ENCODE data around the gene TMEM18.

The TMEM18 gene

DNA sequence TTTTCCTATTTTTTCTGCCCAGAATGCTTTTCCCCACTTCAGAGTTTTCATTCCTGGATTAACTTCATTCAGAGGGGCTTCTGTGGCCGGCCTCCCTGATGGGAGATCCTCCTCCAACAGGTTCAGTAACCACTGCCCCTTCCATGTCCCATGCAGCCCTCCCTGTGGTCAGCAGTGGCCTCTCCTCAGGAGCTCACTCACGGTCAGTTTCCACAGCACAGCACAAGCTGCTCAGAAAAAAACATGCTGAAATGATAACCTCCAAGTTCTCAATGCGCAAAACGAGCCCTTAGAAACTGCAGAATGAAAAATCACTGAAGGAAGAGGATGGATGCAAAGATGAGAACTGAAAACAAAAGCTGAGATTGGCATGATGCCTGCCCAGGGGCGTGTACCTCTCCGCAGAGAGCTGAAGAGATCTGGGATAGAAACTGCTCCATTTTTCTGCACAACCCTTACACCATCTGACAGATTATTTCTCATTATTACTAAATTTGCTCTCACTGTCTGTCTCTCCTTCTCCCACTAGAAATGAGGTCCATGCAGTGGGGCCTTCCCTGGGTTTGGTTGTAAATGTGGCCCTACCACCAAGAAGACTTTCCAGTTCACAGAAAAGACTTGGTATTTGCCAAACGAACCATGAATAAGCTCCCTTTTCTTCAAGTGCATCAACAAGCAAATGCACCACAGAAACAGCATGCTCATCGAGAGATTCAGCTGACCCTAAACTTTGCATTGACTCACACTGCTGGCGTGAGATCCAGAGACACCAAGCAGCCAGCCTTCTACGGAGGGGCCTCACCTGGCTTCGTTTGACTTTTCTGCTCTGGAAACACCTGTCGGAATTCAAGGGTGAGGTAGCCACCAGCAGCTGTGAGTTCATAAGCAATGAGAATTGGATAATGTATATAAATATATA is 51.5 kb downstream of the TMEM18 start:
- no peaks in the 10 kb centered on the region for H3K4me1 Mint-ChIP-seq (ENCODE audit: low read depth)
- peaks cover 1% of the 10 kb centered on the region for H3K27me3 Mint-ChIP-seq
- H3K36me3 Mint-ChIP-seq (ENCODE audit: low read depth) = no peaks in the 10 kb centered on the region
- H3K27ac Mint-ChIP-seq = no peak overlapping the region
- H3K4me3 Mint-ChIP-seq = no peak overlapping the region
- peaks cover 6% of the 10 kb centered on the region for H3K9me3 Mint-ChIP-seq
- intact Hi-C loops (cut with micrococcal nuclease) = no loop called here

DNA sequence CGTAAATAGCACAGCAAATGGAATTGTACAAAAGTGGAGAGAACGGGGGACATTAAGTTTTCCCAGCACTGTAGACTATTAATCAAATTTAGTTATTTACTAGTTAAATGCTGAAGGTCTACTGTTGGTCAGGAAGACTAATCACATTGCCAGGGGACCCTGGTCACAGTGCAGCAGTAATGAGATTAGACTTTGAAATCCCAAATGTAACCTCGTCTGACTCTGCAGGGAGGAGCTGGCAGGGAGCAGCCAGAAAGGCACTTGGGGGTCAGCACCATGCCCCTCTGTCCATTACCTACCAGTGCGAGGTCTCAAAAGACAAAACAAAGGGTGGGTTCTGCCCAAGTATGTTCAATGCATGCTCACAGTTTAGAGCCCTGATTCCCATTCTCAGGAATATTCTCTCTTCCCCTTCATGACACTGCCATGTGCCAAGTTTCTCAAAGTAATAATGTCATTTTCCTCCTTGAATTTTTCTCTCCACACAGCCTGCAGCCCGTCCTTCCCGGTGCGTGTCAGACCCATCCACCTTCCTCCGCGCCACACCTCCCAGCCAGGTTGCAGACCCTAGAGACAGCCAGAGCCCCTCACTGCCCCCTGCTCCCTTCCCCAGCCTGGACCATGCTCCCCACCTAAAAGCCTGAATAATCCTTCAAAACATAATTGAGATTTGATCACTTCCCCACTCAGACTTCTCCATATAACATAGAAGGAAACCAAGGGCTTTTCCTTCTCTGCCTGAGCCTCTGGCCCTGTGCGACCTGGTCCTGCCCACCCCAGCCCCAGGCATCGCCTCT is 52.5 kb downstream of the TMEM18 start:
- Mint-ChIP-seq H3K9me3 (peaks cover 15% of the 10 kb centered on the region), H3K4me3 (no peak overlapping the region), H3K4me1 (ENCODE audit: low read depth) (no peaks in the 10 kb centered on the region), H3K27ac (no peak overlapping the region), H3K36me3 (ENCODE audit: low read depth) (no peaks in the 10 kb centered on the region), H3K27me3 (no peaks in the 10 kb centered on the region)
- intact Hi-C loops (cut with micrococcal nuclease) = no loop called here

DNA sequence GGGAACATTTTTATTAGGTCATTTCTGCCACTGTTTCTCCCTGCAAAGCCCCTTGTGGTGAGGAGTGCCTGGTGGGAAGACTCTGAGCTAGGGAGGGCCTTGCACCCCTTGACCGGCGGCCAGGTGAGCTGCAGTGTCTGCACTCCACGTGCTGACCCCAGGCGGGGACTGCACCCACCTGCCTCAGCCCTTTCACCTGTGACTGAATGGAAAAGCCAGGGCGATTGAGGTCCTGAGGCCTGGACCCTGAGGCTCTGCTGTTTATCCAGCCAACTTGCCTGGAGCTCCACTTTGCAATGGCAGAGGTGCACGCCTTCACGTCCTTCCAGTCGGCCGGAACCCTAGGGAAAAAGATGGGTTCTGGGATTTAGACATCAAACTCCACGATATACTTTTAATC is 53.1 kb downstream of the TMEM18 start:
- Mint-ChIP-seq H3K27ac (no peak overlapping the region), H3K27me3 (no peaks in the 10 kb centered on the region)
- intact Hi-C loops (cut with micrococcal nuclease) = no loop called here

DNA sequence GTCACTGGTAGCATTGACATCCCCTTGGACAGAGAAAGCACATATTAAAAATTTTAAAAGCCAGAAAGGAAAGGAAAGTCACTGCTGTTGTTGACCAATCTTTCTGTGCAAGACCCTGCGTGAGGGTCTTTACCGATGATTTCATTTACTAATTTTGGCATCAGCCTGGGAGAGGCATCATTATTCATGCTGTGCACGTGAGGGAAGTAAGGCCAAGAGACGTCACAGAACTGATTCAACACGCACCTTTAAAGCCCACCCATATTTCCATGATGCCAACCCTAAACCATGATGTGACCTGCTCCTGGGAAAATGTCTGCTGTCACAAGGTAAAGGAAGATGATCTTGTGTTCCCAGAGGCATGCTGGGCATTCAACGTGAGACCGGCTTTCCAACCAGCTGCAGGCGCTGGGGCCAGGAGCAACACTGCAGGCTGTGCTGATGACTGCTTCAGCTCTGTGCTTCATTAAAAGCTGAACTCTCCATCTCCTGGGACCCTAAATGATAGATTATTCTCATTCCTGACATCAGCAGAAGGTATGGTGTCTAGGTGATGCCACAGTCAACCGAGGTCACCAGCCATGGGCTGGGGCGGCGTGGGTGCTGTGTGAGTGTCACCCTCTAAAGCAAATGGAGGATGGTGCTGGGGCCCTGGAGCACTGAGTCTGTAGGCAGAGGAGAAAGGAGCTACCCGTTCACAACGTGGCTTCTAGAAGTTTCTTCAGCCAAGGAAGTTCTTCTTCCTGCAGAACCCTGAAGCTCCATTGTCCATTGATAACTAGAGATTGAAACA is 53.9 kb downstream of the TMEM18 start:
- Mint-ChIP-seq H3K27ac (no peak overlapping the region), H3K9me3 (peaks cover 30% of the 10 kb centered on the region), H3K4me1 (ENCODE audit: low read depth) (no peaks in the 10 kb centered on the region), H3K27me3 (no peaks in the 10 kb centered on the region), H3K36me3 (ENCODE audit: low read depth) (no peaks in the 10 kb centered on the region), H3K4me3 (no peak overlapping the region)
- intact Hi-C loops (cut with micrococcal nuclease) = no loop called here

More for the DNA sequence above, 53.1 kb downstream of the TMEM18 start:
- Mint-ChIP-seq H3K9me3 (peaks cover 22% of the 10 kb centered on the region), H3K36me3 (ENCODE audit: low read depth) (no peaks in the 10 kb centered on the region), H3K4me3 (no peak overlapping the region), H3K4me1 (ENCODE audit: low read depth) (no peaks in the 10 kb centered on the region)

DNA sequence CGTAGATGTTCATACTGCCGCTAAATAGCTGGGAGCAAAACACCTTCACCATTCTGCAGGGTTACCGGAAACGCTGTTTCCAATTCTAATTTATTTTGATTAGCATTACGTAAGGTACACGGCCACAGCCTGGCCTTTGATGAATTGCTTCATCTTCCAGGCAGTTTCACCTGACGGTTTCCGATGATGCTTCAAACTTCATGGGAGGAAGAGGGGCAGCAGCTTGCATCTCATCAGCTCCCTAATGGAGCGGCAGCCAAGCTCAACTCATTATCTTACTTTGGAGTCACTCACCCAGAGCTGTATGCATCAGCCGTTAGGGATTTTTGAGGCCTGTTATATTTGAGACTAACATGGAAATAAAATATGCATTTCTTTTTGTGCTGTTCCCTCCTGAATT is 54.8 kb downstream of the TMEM18 start:
- Mint-ChIP-seq H3K9me3 (peaks cover 39% of the 10 kb centered on the region), H3K36me3 (ENCODE audit: low read depth) (no peaks in the 10 kb centered on the region), H3K4me1 (ENCODE audit: low read depth) (no peaks in the 10 kb centered on the region), H3K27ac (no peak overlapping the region), H3K27me3 (no peaks in the 10 kb centered on the region), H3K4me3 (no peak overlapping the region)
- intact Hi-C loops (cut with micrococcal nuclease) = no loop called here

DNA sequence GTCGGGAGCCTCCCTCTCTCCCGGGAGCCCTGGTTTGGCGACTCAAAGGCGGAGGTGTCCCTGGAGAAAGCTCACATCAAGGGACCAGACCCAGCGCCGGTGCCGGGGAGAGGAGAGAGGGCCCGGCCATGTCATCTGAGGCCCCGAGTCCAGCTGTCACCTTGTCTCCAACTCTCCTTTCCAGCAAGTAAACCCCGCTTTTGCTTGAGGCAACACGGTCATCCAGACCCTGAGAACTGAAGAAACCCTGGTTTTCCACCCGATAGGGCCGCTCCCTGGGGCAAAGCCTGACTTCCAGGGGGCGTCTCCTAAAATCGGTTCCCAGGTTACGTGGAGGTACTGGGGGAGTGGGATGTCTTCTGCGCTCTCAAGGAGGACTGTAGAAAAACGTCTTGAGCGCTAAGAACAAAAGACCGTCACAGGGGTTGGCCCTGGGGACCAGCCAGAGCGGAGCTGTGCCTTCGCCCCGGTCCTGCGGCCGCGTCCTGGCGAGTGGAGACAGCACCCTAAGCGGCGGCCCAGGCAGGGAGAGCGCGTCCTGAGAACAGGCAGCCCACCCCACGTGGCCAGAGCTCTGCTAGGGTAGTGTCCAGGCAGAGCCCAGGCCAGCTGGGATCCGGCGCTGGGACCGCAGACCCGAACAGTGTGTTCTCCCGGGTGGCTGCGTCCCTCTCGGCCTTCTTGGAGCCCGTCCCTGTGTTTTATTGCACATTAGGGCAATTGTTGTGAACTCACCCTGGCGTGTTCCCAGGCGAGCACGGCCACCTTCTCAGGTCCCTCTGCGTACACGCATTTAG is 55.7 kb downstream of the TMEM18 start:
- Mint-ChIP-seq H3K4me3 (no peak overlapping the region), H3K9me3 (peaks cover 39% of the 10 kb centered on the region), H3K36me3 (ENCODE audit: low read depth) (no peaks in the 10 kb centered on the region), H3K27me3 (no peaks in the 10 kb centered on the region), H3K27ac (no peak overlapping the region), H3K4me1 (ENCODE audit: low read depth) (no peaks in the 10 kb centered on the region)
- intact Hi-C loops (cut with micrococcal nuclease) = no loop called here

DNA sequence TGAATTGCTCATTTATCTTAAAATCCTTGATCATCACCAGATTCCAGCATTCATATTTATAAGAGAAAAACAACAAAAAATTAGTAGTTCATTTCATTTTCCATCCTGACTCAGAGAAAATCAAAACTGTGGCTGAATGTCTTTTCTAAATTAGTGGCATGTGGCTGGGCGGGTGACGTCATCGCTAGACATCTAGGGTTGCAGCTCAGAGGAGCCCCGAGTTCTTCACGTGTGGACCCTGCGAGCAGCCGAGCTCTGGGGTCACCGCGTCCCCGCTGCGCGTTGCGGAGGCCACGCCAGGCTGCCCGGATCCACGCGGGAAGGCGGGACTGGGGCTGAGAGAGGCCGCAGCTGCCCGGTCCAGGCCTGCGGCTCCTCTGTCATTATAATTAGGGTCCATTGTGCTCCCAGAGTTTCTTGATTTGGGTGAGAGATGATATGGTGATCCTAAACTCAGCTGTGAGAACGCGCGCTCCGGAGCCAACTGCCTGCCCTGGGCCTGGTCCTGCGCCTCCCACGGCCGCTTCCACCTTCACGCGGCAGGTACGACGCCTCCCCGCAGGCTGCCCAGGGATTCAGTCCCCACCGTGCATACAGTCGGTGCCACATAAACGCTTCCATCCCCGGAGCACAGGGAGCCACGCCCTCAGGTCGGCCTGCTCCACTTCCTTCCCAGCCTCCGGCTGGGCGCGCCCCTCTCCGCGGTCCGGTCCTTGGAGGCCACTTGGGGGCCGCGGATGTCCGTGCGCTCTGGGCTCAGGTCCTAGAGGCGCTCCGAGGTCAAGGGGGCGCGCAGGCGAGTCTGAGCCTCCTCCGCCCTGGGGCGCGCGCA is 56.5 kb downstream of the TMEM18 start:
- intact Hi-C loops (cut with micrococcal nuclease) = no loop called here
- H3K4me3 Mint-ChIP-seq = no peak overlapping the region
- no peak overlapping the region for H3K27ac Mint-ChIP-seq
- peaks cover 39% of the 10 kb centered on the region for H3K9me3 Mint-ChIP-seq
- H3K36me3 Mint-ChIP-seq (ENCODE audit: low read depth) = no peaks in the 10 kb centered on the region
- no peaks in the 10 kb centered on the region for H3K27me3 Mint-ChIP-seq
- no peaks in the 10 kb centered on the region for H3K4me1 Mint-ChIP-seq (ENCODE audit: low read depth)

DNA sequence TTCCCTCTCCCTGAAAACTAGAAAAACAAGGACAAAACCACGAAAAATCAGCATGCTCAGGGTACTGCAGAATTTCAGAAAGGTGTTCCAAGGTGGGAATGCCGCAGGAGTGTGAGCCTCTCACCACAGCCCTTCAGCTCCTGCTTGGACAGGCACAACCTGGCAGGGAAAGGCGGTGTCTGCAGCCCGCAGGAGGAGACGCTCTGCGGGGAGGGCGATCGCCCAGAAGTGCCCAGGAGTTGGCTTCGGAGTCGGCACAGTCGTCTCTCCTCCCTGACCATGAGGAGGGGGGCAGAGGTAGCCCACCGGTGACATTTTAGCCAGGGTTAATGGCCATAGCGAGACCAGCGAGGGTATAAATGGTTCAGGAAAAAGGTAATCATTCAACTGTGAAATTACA is 57.2 kb downstream of the TMEM18 start:
- intact Hi-C loops (cut with micrococcal nuclease) = no loop called here
- Mint-ChIP-seq H3K36me3 (ENCODE audit: low read depth) (no peaks in the 10 kb centered on the region), H3K27me3 (no peaks in the 10 kb centered on the region), H3K4me1 (ENCODE audit: low read depth) (no peaks in the 10 kb centered on the region), H3K9me3 (peaks cover 39% of the 10 kb centered on the region), H3K4me3 (no peak overlapping the region), H3K27ac (no peak overlapping the region)

DNA sequence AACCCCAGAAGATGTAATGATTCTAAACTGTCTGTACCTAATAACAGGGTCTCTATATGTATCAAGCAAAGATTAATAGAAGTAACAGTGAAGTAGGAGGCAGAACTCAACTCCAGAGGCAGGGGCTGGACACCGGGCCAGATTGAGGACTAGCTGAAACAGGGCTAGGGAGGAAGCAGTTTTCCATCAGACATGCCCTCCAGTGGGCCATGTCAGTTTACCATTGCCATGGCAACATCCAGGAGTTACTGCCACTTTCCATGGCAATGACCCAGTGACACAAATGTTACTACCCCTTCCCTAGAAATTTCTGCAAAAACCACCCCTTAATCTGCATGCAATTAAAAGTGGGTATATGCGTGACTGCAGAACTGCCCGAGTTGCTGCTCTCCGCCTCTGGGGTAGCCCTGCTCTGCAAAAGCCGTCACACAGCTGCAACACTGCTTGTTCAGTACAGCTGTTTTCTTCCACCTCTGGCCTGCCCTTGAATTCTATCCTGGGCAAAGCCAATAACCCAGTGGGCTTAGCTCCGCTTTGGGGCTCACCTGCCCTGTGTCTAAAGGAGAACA is 58.7 kb downstream of the TMEM18 start:
- H3K9me3 Mint-ChIP-seq = peaks cover 39% of the 10 kb centered on the region
- H3K36me3 Mint-ChIP-seq (ENCODE audit: low read depth) = no peaks in the 10 kb centered on the region
- H3K4me3 Mint-ChIP-seq = no peak overlapping the region
- intact Hi-C loops (cut with micrococcal nuclease) = no loop called here
- no peak overlapping the region for H3K27ac Mint-ChIP-seq
- no peaks in the 10 kb centered on the region for H3K27me3 Mint-ChIP-seq
- H3K4me1 Mint-ChIP-seq (ENCODE audit: low read depth) = no peaks in the 10 kb centered on the region

DNA sequence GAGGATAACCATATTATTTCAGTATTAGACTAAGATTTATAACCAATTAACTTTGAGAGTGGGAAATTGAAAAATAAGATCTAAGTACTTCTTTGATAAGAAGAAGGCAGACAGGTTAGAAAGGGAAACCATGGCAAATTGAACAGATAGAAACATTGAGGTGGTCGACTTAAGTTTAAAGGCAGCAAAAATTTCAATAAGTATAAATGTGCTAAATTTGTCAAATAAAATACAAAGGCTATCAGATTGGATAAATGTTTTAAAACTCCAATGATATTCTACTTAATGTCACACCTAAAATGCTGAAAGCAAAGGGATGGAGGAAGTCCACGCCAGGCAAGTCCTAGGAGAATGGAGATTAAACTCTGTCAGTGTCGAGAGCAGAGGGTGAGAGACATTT is 59.2 kb downstream of the TMEM18 start:
- no peaks in the 10 kb centered on the region for H3K27me3 Mint-ChIP-seq
- H3K36me3 Mint-ChIP-seq (ENCODE audit: low read depth) = no peaks in the 10 kb centered on the region
- peaks cover 39% of the 10 kb centered on the region for H3K9me3 Mint-ChIP-seq
- no peak overlapping the region for H3K4me3 Mint-ChIP-seq
- no peak overlapping the region for H3K27ac Mint-ChIP-seq
- no peaks in the 10 kb centered on the region for H3K4me1 Mint-ChIP-seq (ENCODE audit: low read depth)
- intact Hi-C loops (cut with micrococcal nuclease) = no loop called here

Measured in dendritic cell treated with granulocyte-macrophage colony-stimulating factor and Interleukin-4, amounts not matched to agents 40 ng/mL and 50 ng/mL, for 4 days (primary cell).